ENCODE data around the gene NEU1.
A peak's percentile ranks its signal among the peaks of the same experiment; 100 is the strongest.
"Not testable (repeated sequence)": the region's sequence is repeated elsewhere in the genome, so short reads cannot be mapped to it uniquely, and the experiment has no call there.

Gene NEU1

DNA sequence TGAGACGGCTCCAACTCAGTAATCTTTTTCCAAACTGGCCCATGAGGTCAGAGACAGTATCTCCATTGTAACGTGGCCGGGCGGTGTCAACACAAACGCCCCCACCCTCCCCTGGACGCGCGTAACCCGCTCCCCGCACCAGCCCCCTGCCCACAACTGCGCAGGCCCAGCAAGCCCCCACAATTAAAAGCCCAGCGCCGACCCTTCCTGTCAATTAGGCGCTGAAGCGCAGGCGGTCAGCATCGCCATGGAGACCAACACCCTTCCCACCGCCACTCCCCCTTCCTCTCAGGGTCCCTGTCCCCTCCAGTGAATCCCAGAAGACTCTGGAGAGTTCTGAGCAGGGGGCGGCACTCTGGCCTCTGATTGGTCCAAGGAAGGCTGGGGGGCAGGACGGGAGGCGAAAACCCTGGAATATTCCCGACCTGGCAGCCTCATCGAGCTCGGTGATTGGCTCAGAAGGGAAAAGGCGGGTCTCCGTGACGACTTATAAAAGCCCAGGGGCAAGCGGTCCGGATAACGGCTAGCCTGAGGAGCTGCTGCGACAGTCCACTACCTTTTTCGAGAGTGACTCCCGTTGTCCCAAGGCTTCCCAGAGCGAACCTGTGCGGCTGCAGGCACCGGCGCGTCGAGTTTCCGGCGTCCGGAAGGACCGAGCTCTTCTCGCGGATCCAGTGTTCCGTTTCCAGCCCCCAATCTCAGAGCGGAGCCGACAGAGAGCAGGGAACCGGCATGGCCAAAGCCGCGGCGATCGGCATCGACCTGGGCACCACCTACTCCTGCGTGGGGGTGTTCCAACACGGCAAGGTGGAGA is 47.4 kb downstream of the NEU1 start, which contains the start of the genes HSPA1A and HSPA1L:
Gene HSPA1A (plus strand): TSS at position 519 of the 814 bp plus-strand sequence. CDS start 214 bp downstream, at position 733.
Gene HSPA1L (minus strand): TSS at position 259 of the 814 bp plus-strand sequence. CDS start 3,311 bp downstream, outside the sequence.
- peak; percentile 92 for DNase-seq

DNA sequence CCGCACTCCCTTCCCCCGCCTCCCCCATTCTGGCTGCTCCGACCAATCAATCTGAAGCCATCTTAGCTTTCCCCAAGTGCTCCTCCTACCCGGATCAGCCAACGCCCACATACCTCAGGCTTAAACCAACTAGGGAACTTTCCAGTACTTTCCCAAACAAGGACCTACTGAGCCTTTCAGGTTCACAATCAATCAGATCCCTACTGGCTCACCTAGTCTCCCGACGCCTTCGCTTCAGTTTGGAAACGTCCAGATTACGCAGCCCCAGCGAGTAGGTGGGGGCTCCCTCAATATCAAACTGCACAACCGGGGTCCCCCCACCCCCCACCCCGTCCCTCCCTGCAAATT is 48.0 kb downstream of the NEU1 start:
- peak; percentile 86 for DNase-seq

DNA sequence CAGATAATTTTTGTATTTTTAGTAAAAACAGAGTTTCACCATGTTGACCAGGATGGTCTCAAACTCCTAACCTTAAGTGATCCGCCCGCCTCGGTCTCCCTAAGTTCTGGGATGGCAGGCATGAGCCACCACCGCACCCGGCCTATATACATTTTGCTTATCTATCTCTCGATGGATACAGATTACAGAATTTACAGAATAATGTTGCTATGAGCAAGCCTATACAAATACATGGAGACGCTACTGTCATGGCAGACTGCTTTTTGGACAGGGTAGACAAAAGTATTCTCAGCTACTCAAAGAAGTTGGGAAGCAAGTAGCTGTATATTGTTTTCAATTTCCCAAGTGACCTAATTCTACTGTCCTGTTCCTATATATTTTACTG is 49.2 kb downstream of the NEU1 start:
- no peak for DNase-seq

DNA sequence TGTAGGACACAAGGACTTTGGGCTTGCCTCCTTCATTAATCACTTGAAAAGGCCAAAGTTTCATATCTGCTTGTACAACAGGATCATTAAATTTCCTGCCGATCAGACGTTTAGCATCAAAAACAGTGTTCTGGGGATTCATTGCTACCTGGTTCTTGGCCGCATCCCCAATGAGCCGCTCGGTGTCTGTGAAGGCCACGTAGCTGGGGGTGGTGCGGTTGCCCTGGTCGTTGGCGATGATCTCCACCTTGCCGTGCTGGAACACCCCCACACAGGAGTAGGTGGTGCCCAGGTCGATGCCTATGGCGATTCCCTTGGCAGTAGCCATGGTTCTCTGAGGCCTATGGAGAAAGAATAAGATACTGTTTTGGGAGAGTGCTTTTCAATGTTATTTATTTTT is 51.0 kb downstream of the NEU1 start:
- no peak for DNase-seq

DNA sequence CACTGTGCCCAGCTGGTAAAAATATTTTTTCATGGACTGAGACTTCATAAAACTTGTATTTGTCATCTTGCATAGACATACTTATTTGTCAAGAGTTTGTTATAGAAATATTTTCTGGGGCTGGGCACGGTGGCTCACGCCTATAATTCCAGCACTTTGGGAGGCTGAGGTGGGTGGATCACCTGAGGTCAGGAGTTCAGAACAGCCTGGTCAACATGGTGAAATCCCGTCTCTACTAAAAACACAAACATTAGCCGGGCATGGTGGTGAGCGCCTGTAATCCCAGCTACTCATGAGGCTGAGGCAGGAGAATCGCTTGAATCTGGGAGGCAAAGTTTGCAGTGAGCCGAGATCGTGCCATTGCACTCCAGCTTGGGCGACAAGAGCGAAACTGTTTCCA is 54.0 kb downstream of the NEU1 start:
- DNase-seq: not testable (repeated sequence)
